ENCODE measurements around the gene ZNF526. TPM values are rescaled to one million over a fixed set of nuclear protein-coding genes. Genes with fewer than 3 reads are reported as not detected.

ZNF526 gene
- total RNA-seq, 6 experiments from 2014 or later: 1.9 to 3.9 (median 3.4) TPM

GRCh38 chr19:42270346-42271044, 50.4 kb downstream of the ZNF526 start:
- no peaks in the 10 kb centered on the region for H3K9me3 ChIP-seq
- ATAC-seq (peak; percentile 2 to 12 (median 9)), DNase-seq (peak; percentile 77 to 84 (median 80))
- no peak for TF ChIP-seq CTCF (IDR thresholded peaks at IDR 0.05)
- TF ChIP-seq POLR2A (IDR thresholded peaks at IDR 0.05): peak; percentile 62
- H3K36me3 ChIP-seq: peaks cover 0 to 25% (median 8%) of the 10 kb centered on the region in 4 donors
- intact Hi-C loops (cut with DNase I): no loop called here
- peaks cover 0 to 16% (median 4%) of the 10 kb centered on the region in 4 donors for H3K4me1 ChIP-seq
- 1% methylated on average over 10 of the region's 18 CpGs for WGBS (ENCODE audit: insufficient coverage, low coverage, low lambda C conversion rate, missing lambda C conversion rate)
- H3K27me3 ChIP-seq: no peaks in the 10 kb centered on the region
- H3K27ac ChIP-seq: peak overlapping the region; percentile 88 to 98 (median 89)
- H3K4me3 ChIP-seq: peak overlapping the region; percentile 56 to 62 (median 60)

GRCh38 chr19:42271045-42271419, 50.9 kb downstream of the ZNF526 start:
- peak overlapping the region; percentile 56 to 62 (median 60) for H3K4me3 ChIP-seq
- 19% methylated on average over 3 of the region's 3 CpGs for WGBS (ENCODE audit: insufficient coverage, low coverage, low lambda C conversion rate, missing lambda C conversion rate)
- TF ChIP-seq CTCF (IDR thresholded peaks at IDR 0.05): no peak
- TF ChIP-seq POLR2A (IDR thresholded peaks at IDR 0.05): no peak
- no peaks in the 10 kb centered on the region for H3K27me3 ChIP-seq
- peak in 2 of 3 donors; percentile 36 to 62 for DNase-seq
- peaks cover 0 to 25% (median 8%) of the 10 kb centered on the region in 4 donors for H3K36me3 ChIP-seq
- peak overlapping the region; percentile 88 to 98 (median 89) for H3K27ac ChIP-seq
- peaks cover 0 to 16% (median 4%) of the 10 kb centered on the region in 4 donors for H3K4me1 ChIP-seq
- no peaks in the 10 kb centered on the region for H3K9me3 ChIP-seq
- intact Hi-C loops (cut with DNase I): no loop called here
- ATAC-seq: peak in 2 of 4 donors; percentile 1

DNA sequence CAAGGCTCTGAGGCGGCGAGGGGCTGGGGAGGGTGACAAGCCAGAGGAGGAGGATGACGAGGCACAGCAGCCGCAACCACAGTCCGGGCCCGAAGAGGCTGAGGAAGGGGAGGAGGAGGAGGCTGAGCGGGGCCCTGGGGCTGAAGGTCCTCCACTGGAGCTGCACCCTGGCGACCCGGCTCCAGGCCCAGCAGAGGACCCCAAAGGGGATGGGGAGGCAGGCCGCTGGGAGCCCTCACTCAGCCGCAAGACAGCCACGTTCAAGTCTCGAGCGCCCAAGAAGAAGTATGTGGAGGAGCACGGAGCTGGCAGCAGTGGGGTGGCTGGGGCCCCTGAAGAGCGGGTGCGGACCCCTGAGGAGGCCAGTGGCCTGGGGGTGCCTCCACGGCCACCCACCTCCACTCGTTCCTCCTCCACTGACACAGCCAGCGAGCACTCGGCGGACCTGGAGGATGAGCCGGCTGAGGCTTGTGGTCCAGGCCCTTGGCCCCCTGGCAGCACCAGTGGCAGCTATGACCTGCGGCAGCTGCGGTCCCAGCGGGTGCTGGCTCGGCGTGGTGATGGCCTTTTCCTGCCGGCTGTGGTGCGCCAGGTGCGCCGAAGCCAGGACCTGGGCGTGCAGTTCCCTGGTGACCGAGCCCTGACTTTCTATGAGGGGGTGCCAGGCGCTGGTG, 51.9 kb downstream of the ZNF526 start:
- intact Hi-C loops (cut with DNase I): no loop called here
- H3K27ac ChIP-seq: peak overlapping the region in 2 of 3 donors; percentile 89 to 98
- no peak overlapping the region for H3K4me3 ChIP-seq
- WGBS (ENCODE audit: insufficient coverage, low coverage, low lambda C conversion rate, missing lambda C conversion rate): 83% methylated on average over 8 of the region's 35 CpGs
- no peaks in the 10 kb centered on the region for H3K9me3 ChIP-seq
- peaks cover 0 to 25% (median 8%) of the 10 kb centered on the region in 4 donors for H3K36me3 ChIP-seq
- peaks cover 0 to 16% (median 4%) of the 10 kb centered on the region in 4 donors for H3K4me1 ChIP-seq
- ATAC-seq (no peak), DNase-seq (peak in 2 of 3 donors; percentile 34 to 59)
- no peak for TF ChIP-seq POLR2A (IDR thresholded peaks at IDR 0.05)
- no peak for TF ChIP-seq CTCF (IDR thresholded peaks at IDR 0.05)
- H3K27me3 ChIP-seq: no peaks in the 10 kb centered on the region

- ATAC-seq (no peak), DNase-seq (no peak)
- TF ChIP-seq CTCF (IDR thresholded peaks at IDR 0.05): no peak
- Histone ChIP-seq H3K4me3 (no peak overlapping the region), H3K9me3 (no peaks in the 10 kb centered on the region), H3K27ac (no peak overlapping the region), H3K4me1 (peaks cover 0 to 19% (median 5%) of the 10 kb centered on the region in 4 donors), H3K27me3 (no peaks in the 10 kb centered on the region), H3K36me3 (peaks cover 0 to 25% (median 8%) of the 10 kb centered on the region in 4 donors)
- intact Hi-C loops (cut with DNase I): no loop called here
- no CpG with 5 or more reads among the region's 9 CpGs for WGBS (ENCODE audit: insufficient coverage, low coverage, low lambda C conversion rate, missing lambda C conversion rate)
Measured at GRCh38 chr19:42272535-42272897, 52.4 kb downstream of the ZNF526 start.
